Keratinocyte (primary cell): ENCODE results near the gene PPP6R1. TPM values are rescaled to one million over a fixed set of nuclear protein-coding genes. Genes with fewer than 3 reads are reported as not detected.

Source experiments
- DNase-seq: peaks from one replicate; pipeline ENCODE4 v3.0.0-alpha.2; 2011; ENCODE audit warnings: low read depth, missing footprints, low spot score
- FAIRE-seq: peaks from 2 replicates; lab custom pipeline; 2011; peaks lifted over from hg19 to GRCh38; lab: Jason Lieb, UNC
- H2AFZ ChIP-seq: 2 replicates; pipeline ENCODE4 v1.6.0; 2012; ENCODE audit warnings: low read length, control low read depth, inconsistent platforms; ENCODE audit not compliant: control insufficient read depth
- H3K27ac ChIP-seq: 2 replicates; pipeline ENCODE4 v1.5.1; 2011; ENCODE audit warnings: low read length; ENCODE audit not compliant: control insufficient read depth, insufficient read depth
- H3K27me3 ChIP-seq: 3 replicates; pipeline ENCODE4 v1.6.0; 2011; ENCODE audit warnings: low read length; ENCODE audit not compliant: control insufficient read depth, insufficient read depth; ENCODE audit errors: extremely low read depth
- H3K36me3 ChIP-seq, 2 experiments: 2 replicates in 1 of 2; 3 replicates in 1 of 2; pipeline ENCODE4 v1.5.1; 2011; ENCODE audit warnings: low read length in 2 of 2, mild to moderate bottlenecking in 1 of 2; ENCODE audit not compliant: control insufficient read depth in 2 of 2, insufficient read depth in 2 of 2; ENCODE audit errors: extremely low read depth in 1 of 2
- H3K4me1 ChIP-seq: 3 replicates; pipeline ENCODE4 v1.5.1; 2011; ENCODE audit warnings: low read length; ENCODE audit not compliant: control insufficient read depth, insufficient read depth; ENCODE audit errors: extremely low read depth
- H3K4me2 ChIP-seq: 3 replicates; pipeline ENCODE4 v1.6.0; 2011; ENCODE audit warnings: low read depth, low read length; ENCODE audit not compliant: control insufficient read depth, insufficient read depth; ENCODE audit errors: extremely low read depth
- H3K4me3 ChIP-seq, 3 experiments: fragments of 200-600 bp in 1 of 3; sonication (generic) in 1 of 3; 2 replicates in 2 of 3; 3 replicates in 1 of 3; pipeline ENCODE4 v1.5.1; 2011 to 2016; ENCODE audit warnings: low read length in 3 of 3, mild to moderate bottlenecking in 3 of 3, control low read depth in 2 of 3, inconsistent platforms in 1 of 3, low read depth in 1 of 3, mixed read lengths in 1 of 3, mixed run types in 1 of 3, moderate library complexity in 1 of 3; ENCODE audit not compliant: control insufficient read depth in 2 of 3, insufficient read depth in 2 of 3; ENCODE audit errors: extremely low read depth in 1 of 3
- H3K79me2 ChIP-seq: 2 replicates; pipeline ENCODE4 v1.6.0; 2012; ENCODE audit warnings: low read length; ENCODE audit not compliant: control insufficient read depth, insufficient read depth
- H3K9ac ChIP-seq: 3 replicates; pipeline ENCODE4 v1.6.0; 2011; ENCODE audit warnings: low read length; ENCODE audit not compliant: control insufficient read depth, insufficient read depth; ENCODE audit errors: extremely low read depth
- H3K9me1 ChIP-seq: 3 replicates; pipeline ENCODE4 v1.6.0; 2011; ENCODE audit warnings: low read length; ENCODE audit not compliant: control insufficient read depth, insufficient read depth; ENCODE audit errors: extremely low read depth
- H3K9me3 ChIP-seq: 2 replicates; pipeline ENCODE4 v1.5.1; 2012; ENCODE audit warnings: low read depth, low read length; ENCODE audit not compliant: control insufficient read depth
- H4K20me1 ChIP-seq: 3 replicates; pipeline ENCODE4 v1.6.0; 2011; ENCODE audit warnings: low read length; ENCODE audit not compliant: control insufficient read depth, insufficient read depth; ENCODE audit errors: extremely low read depth
- EZH2 ChIP-seq: IDR thresholded peaks from one replicate; pipeline ENCODE4 v1.6.1; 2012; ENCODE audit warnings: inconsistent platforms, mild to moderate bottlenecking, low read length, moderate library complexity
- dilution Hi-C: fragments of 300-500 bp; cut with MboI; formaldehyde crosslinking; loops from one replicate; pipeline ENCODE4 v1.7.0; 2020; ENCODE audit warnings: low sequenced_read_pairs; ENCODE audit not compliant: extremely low pct_ligation_motif_present
- polyA plus RNA-seq, 5 experiments: library from polyadenylated mRNA; depleted of rRNA in 3 of 5; stranded (reverse) in 3 of 5; stranded (forward) in 1 of 5; unstranded in 1 of 5; fragments of >200 nt; gene quantifications; 1 replicate in 1 of 5; 2 replicates in 3 of 5; 3 replicates in 1 of 5; pipeline versions ENCODE4 v1.2.1 to v1.2.3, GENCODE V29; 2011 to 2012; ENCODE audit warnings: missing spikeins in 2 of 5, low read depth in 1 of 5, low replicate concordance in 1 of 5
- TF ChIP-seq, protein P1 (sequence below), 3 experiments: IDR thresholded peaks in 1 of 3; conservative IDR thresholded peaks in 1 of 3; optimal IDR thresholded peaks in 1 of 3; 2 replicates in 2 of 3; 3 replicates in 1 of 3; pipeline versions ENCODE3 to v1.5.1; 2011; ENCODE audit warnings: low read length in 3 of 3, mild to moderate bottlenecking in 3 of 3, moderate library complexity in 2 of 3, control low read depth in 1 of 3, inconsistent platforms in 1 of 3; ENCODE audit not compliant: insufficient read depth in 2 of 3; ENCODE audit errors: extremely low read depth in 1 of 3

Gene PPP6R1
- polyA plus RNA-seq, 1 donor (not counting 4 experiments of a cell fraction or from before 2014, with no cell fraction given): 26.7 TPM

DNA sequence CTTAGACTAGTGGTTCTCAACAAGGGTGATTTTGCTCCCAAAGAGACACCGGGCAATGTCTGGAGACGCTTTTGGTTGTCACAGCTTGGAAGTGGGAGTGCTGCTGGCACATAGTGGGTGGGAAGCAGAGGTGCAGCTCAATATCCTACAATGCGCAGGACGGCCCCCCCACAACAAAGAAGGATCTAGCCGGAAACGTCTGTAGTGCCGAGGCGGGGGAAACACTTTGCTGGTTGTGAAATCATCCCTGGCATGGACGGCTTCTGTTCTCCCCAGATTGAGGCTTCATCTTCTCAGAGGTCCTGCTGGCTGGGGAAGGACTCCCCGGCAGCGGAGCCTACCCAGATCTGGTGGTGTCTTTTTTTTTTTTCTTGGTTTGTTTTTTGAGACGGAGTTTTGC lies 65.3 kb downstream of the PPP6R1 start:
- no peak overlapping the region for H3K4me3 ChIP-seq
- no peak overlapping the region for H3K9ac ChIP-seq
- H3K27ac ChIP-seq: no peak overlapping the region
- FAIRE-seq (no peak), DNase-seq (no peak)
- no peaks in the 10 kb centered on the region for H3K9me3 ChIP-seq
- H3K27me3 ChIP-seq: no peaks in the 10 kb centered on the region
- H2AFZ ChIP-seq: no peak overlapping the region
- no peaks in the 10 kb centered on the region for H3K36me3 ChIP-seq
- dilution Hi-C loops: no loop called here
- H4K20me1 ChIP-seq: no peaks in the 10 kb centered on the region
- no peaks in the 10 kb centered on the region for H3K9me1 ChIP-seq
- TF ChIP-seq EZH2: no peak
- TF ChIP-seq, protein P1, sequence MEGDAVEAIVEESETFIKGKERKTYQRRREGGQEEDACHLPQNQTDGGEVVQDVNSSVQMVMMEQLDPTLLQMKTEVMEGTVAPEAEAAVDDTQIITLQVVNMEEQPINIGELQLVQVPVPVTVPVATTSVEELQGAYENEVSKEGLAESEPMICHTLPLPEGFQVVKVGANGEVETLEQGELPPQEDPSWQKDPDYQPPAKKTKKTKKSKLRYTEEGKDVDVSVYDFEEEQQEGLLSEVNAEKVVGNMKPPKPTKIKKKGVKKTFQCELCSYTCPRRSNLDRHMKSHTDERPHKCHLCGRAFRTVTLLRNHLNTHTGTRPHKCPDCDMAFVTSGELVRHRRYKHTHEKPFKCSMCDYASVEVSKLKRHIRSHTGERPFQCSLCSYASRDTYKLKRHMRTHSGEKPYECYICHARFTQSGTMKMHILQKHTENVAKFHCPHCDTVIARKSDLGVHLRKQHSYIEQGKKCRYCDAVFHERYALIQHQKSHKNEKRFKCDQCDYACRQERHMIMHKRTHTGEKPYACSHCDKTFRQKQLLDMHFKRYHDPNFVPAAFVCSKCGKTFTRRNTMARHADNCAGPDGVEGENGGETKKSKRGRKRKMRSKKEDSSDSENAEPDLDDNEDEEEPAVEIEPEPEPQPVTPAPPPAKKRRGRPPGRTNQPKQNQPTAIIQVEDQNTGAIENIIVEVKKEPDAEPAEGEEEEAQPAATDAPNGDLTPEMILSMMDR (optimal IDR thresholded peaks at IDR 0.05 in 1 of 3, IDR thresholded peaks at IDR 0.05 in 1 of 3, conservative IDR thresholded peaks at IDR 0.05 in 1 of 3; ENCODE audit: extremely low read depth in 1 of 3, insufficient read depth in 2 of 3, low read length in 3 of 3): no peak
- no peak overlapping the region for H3K4me2 ChIP-seq
- peaks cover 7% of the 10 kb centered on the region for H3K4me1 ChIP-seq
- H3K79me2 ChIP-seq: no peaks in the 10 kb centered on the region

GRCh38 chr19:55189403-55189835 lies 69.4 kb downstream of the PPP6R1 start:
- dilution Hi-C loops: no loop called here
- no peaks in the 10 kb centered on the region for H3K9me3 ChIP-seq
- H3K4me1 ChIP-seq: peaks cover 8% of the 10 kb centered on the region
- H3K9ac ChIP-seq: no peak overlapping the region
- DNase-seq (peak; percentile 98), FAIRE-seq (peak; percentile 100)
- H3K79me2 ChIP-seq: no peaks in the 10 kb centered on the region
- H3K27ac ChIP-seq: peak overlapping the region; percentile 89
- no peaks in the 10 kb centered on the region for H3K27me3 ChIP-seq
- no peak overlapping the region for H3K4me3 ChIP-seq
- no peak overlapping the region for H2AFZ ChIP-seq
- no peaks in the 10 kb centered on the region for H3K36me3 ChIP-seq
- H3K9me1 ChIP-seq: no peaks in the 10 kb centered on the region
- H4K20me1 ChIP-seq: no peaks in the 10 kb centered on the region
- peak overlapping the region; percentile 33 for H3K4me2 ChIP-seq
- no peak for TF ChIP-seq EZH2
- TF ChIP-seq, protein P1 (optimal IDR thresholded peaks at IDR 0.05 in 1 of 3, IDR thresholded peaks at IDR 0.05 in 1 of 3, conservative IDR thresholded peaks at IDR 0.05 in 1 of 3; ENCODE audit: extremely low read depth in 1 of 3, insufficient read depth in 2 of 3, low read length in 3 of 3): no peak
